Measurements from ENCODE around the gene COG5. TPM values are rescaled to one million over a fixed set of nuclear protein-coding genes. Genes with fewer than 3 reads are reported as not detected.
"Not testable (repeated sequence)": the region's sequence is repeated elsewhere in the genome, so short reads cannot be mapped to it uniquely, and the experiment has no call there.

COG5 gene
- total and polyA plus RNA-seq, 3 donors from 2014 or later = 27.1 to 76.1 (median 70.6) TPM

DNA sequence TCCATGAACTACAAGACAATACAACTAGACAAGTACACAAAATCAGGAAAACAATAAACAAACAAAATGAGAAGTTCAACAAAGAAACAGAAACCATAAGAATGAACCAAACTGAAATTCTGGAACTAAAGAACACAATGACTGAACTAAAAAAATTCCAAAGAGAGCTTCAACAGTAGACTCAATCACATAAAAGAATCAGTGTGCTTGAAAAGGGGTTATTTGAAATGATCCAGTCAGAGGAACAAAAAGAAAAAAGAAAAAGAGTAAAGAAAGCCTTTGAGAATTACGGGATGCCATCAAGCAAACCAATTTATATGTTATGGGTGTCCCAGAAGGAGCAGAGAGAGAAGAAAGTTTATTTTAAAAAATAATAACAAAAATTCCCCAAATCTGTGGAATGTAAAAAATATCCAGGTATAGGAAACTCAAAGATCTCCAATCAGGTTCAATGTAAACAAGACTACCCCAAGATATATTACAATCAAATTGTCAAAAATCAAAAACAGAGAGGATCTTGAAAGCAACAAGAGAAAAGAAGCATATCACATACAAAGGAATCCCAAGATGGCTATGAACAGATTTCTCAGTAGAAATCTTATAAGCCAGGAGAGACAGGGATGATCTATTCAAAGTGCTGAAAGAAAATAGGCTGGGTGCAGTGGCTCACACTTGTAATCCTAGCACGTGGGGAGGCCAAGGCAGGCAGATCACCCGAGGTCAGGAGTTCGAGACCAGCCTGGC, 18.7 kb downstream of the COG5 start:
- intact Hi-C loops (cut with DNase I; ENCODE audit: low total_unique reads) = no loop called here
- no peaks in the 10 kb centered on the region for H3K36me3 ChIP-seq (ENCODE audit: low read depth, missing control alignments)
- H3K4me3 ChIP-seq = no peak overlapping the region
- H3K27me3 ChIP-seq = no peaks in the 10 kb centered on the region
- 95 to 96% methylated on average over 4 of the region's 4 CpGs for WGBS, 2 donors
- TF ChIP-seq POLR2A (IDR thresholded peaks at IDR 0.05) = no peak
- TF ChIP-seq, protein P1, sequence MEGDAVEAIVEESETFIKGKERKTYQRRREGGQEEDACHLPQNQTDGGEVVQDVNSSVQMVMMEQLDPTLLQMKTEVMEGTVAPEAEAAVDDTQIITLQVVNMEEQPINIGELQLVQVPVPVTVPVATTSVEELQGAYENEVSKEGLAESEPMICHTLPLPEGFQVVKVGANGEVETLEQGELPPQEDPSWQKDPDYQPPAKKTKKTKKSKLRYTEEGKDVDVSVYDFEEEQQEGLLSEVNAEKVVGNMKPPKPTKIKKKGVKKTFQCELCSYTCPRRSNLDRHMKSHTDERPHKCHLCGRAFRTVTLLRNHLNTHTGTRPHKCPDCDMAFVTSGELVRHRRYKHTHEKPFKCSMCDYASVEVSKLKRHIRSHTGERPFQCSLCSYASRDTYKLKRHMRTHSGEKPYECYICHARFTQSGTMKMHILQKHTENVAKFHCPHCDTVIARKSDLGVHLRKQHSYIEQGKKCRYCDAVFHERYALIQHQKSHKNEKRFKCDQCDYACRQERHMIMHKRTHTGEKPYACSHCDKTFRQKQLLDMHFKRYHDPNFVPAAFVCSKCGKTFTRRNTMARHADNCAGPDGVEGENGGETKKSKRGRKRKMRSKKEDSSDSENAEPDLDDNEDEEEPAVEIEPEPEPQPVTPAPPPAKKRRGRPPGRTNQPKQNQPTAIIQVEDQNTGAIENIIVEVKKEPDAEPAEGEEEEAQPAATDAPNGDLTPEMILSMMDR (IDR thresholded peaks at IDR 0.05) = no peak
- no peak overlapping the region for H3K27ac ChIP-seq
- no peaks in the 10 kb centered on the region for H3K9me3 ChIP-seq
- no peak for DNase-seq
- no peaks in the 10 kb centered on the region for H3K4me1 ChIP-seq

DNA sequence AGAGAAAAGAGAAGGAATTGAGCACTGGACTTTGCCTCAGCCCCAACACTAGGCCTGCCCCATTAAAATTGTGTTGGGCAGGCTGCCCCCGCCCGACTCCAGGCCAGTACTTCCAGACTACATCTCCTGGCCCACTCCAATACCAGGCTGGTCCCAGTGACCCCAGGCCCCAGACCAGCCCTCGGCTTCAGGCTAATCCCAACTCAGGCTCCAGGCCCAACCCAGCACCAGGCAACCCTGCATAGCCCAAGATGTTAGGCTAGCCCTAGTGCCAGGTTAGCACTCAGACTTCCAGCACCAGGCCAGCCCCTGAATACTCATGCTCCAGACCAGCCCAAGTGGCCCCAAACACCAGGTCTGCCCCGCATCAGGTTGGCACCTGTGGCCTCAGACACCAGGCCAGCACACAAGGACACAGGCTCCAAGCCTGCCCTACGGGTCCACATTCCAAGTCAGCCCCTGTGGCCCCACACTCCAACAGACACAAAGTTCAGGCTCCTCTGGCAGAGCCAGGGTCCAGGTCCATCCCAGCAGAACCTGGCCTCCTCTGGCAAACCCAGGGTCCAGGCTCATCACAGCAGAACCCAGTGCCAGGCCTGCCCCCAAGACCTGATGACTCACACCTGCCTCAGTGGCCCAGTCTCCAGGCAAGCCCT, 20.3 kb downstream of the COG5 start:
- intact Hi-C loops (cut with DNase I; ENCODE audit: low total_unique reads) = no loop called here
- H3K27me3 ChIP-seq = no peaks in the 10 kb centered on the region
- 88 to 95% methylated on average over 4 to 5 of the region's 5 CpGs for WGBS, 2 donors

GRCh38 chr7:107538001-107538400, 25.7 kb downstream of the COG5 start:
- no peak overlapping the region for H3K27ac ChIP-seq
- TF ChIP-seq, protein P1 (IDR thresholded peaks at IDR 0.05) = no peak
- TF ChIP-seq POLR2A (IDR thresholded peaks at IDR 0.05) = no peak
- DNase-seq = no peak
- H3K4me3 ChIP-seq = no peak overlapping the region
- no peaks in the 10 kb centered on the region for H3K36me3 ChIP-seq (ENCODE audit: low read depth, missing control alignments)
- 59 to 88% methylated on average over 2 of the region's 2 CpGs for WGBS, 2 donors
- H3K9me3 ChIP-seq = no peaks in the 10 kb centered on the region
- intact Hi-C loops (cut with DNase I; ENCODE audit: low total_unique reads) = no loop called here
- no peaks in the 10 kb centered on the region for H3K27me3 ChIP-seq
- no peaks in the 10 kb centered on the region for H3K4me1 ChIP-seq

More for the DNA sequence above, 20.3 kb downstream of the COG5 start:
- H3K27ac ChIP-seq = no peak overlapping the region
- no peaks in the 10 kb centered on the region for H3K9me3 ChIP-seq
- no peaks in the 10 kb centered on the region for H3K4me1 ChIP-seq
- TF ChIP-seq, protein P1 (IDR thresholded peaks at IDR 0.05) = no peak
- no peak for TF ChIP-seq POLR2A (IDR thresholded peaks at IDR 0.05)
- no peak overlapping the region for H3K4me3 ChIP-seq
- no peak for DNase-seq
- no peaks in the 10 kb centered on the region for H3K36me3 ChIP-seq (ENCODE audit: low read depth, missing control alignments)

GRCh38 chr7:107537228-107537627, 26.5 kb downstream of the COG5 start:
- H3K9me3 ChIP-seq; DNase-seq; H3K4me1 ChIP-seq; H3K36me3 ChIP-seq (ENCODE audit: low read depth, missing control alignments); H3K4me3 ChIP-seq; H3K27me3 ChIP-seq; H3K27ac ChIP-seq; intact Hi-C loops (cut with DNase I; ENCODE audit: low total_unique reads): not testable (repeated sequence)
- 90 to 97% methylated on average over 4 of the region's 4 CpGs for WGBS, 2 donors

DNA sequence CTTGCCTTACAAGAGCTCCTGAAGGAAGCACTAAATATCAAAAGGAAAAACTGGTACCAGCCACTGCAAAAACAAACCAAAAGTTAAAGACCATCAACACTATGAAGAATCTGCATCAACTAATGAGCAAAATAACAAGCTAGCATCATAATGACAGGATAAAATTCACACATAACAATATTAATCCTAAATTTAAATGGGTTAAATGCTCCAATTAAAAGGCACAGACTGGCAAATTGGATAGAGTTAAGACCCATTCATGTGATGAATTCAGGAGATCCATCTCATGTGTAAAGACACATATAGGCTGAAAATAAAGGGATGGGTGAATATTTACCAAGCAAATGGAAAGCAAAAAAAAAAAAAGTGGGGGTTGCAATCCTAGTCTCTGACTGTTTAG, 29.6 kb downstream of the COG5 start:
- Histone ChIP-seq H3K4me3 (no peak overlapping the region), H3K27me3 (no peaks in the 10 kb centered on the region), H3K4me1 (no peaks in the 10 kb centered on the region), H3K36me3 (ENCODE audit: low read depth, missing control alignments) (no peaks in the 10 kb centered on the region), H3K27ac (no peak overlapping the region), H3K9me3 (no peaks in the 10 kb centered on the region)
- TF ChIP-seq, protein P1 (IDR thresholded peaks at IDR 0.05) = no peak
- TF ChIP-seq POLR2A (IDR thresholded peaks at IDR 0.05) = no peak
- DNase-seq = no peak
- intact Hi-C loops (cut with DNase I; ENCODE audit: low total_unique reads) = no loop called here
